Caco-2 (cell line): ENCODE measurements around the gene NDFIP2. TPM values are rescaled to one million over a fixed set of nuclear protein-coding genes. Genes with fewer than 3 reads are reported as not detected.

Experiments used
- BruUV-seq: library from RNA; stranded (reverse); fragments of 400-500 nt; replicated peaks from 2 replicates; lab custom pipeline; 2021; lab: Mats Ljungman, UMichigan
- CTCF ChIA-PET: fragments of 300-600 bp; sonication (Branson Sonifier 250); formaldehyde crosslinking; loops from one replicate; lab custom pipeline; 2022; ENCODE audit warnings: antibody characterized with exemption; lab: Charles Lee
- POLR2A ChIA-PET: fragments of 300-600 bp; sonication (Branson Sonifier 250); formaldehyde crosslinking; loops from one replicate; lab custom pipeline; 2022; ENCODE audit warnings: antibody characterized with exemption; lab: Charles Lee
- DNase-seq, 2 experiments: peaks; one replicate each; pipeline versions ENCODE4 v3.0.0 to v3.0.0-alpha.2; 2020 to 2022
- H3K27me3 ChIP-seq: replicated peaks from 2 replicates; pipeline ENCODE4 v1.6.0; 2011; ENCODE audit warnings: low read length; ENCODE audit not compliant: control insufficient read depth, insufficient read depth
- H3K36me3 ChIP-seq: 2 replicates; pipeline ENCODE4 v1.5.1; 2011; ENCODE audit warnings: low read length; ENCODE audit not compliant: control insufficient read depth, insufficient read depth
- H3K4me1 ChIP-seq: fragments of 250-450 bp; sonication (Bioruptor Pico); 2 replicates; pipeline ENCODE4 v1.5.1; 2020; ENCODE audit warnings: mild to moderate bottlenecking
- H3K4me3 ChIP-seq: 2 replicates; pipeline ENCODE4 v1.5.1; 2011; ENCODE audit warnings: low read depth, mild to moderate bottlenecking, control low read depth, low read length
- H3K9me3 ChIP-seq: fragments of 250-450 bp; sonication (Bioruptor Pico); 2 replicates; pipeline ENCODE4 v1.5.1; 2020; ENCODE audit warnings: mild to moderate bottlenecking, moderate library complexity
- H3K27ac Mint-ChIP-seq: one replicate; pipeline ENCODE4 v1.8.0; 2022; ENCODE audit warnings: mixed read lengths; ENCODE audit not compliant: unreplicated experiment
- H3K27me3 Mint-ChIP-seq: one replicate; pipeline ENCODE4 v1.8.0; 2022; ENCODE audit warnings: mixed read lengths; ENCODE audit not compliant: insufficient read depth, unreplicated experiment
- H3K36me3 Mint-ChIP-seq: one replicate; pipeline ENCODE4 v1.8.0; 2022; ENCODE audit warnings: mild to moderate bottlenecking, mixed read lengths; ENCODE audit not compliant: insufficient read depth, unreplicated experiment
- H3K4me1 Mint-ChIP-seq: one replicate; pipeline ENCODE4 v1.8.0; 2022; ENCODE audit warnings: low read depth, mixed read lengths; ENCODE audit not compliant: unreplicated experiment
- H3K4me3 Mint-ChIP-seq: one replicate; pipeline ENCODE4 v1.8.0; 2022; ENCODE audit warnings: mild to moderate bottlenecking, moderate library complexity, mixed read lengths; ENCODE audit not compliant: unreplicated experiment
- H3K9me3 Mint-ChIP-seq: one replicate; pipeline ENCODE4 v1.8.0; 2022; ENCODE audit warnings: mixed read lengths; ENCODE audit not compliant: unreplicated experiment
- CTCF ChIP-seq, 2 experiments: fragments of 200-600 bp in 1 of 2; IDR thresholded peaks; 1 replicate in 1 of 2; 2 replicates in 1 of 2; pipeline versions ENCODE4 v1.5.1 to v1.8.0; 2011 to 2022; ENCODE audit warnings: antibody characterized with exemption in 1 of 2, control low read depth in 1 of 2, inconsistent platforms in 1 of 2, low read depth in 1 of 2, low read length in 1 of 2, mild to moderate bottlenecking in 1 of 2, moderate library complexity in 1 of 2; ENCODE audit not compliant: insufficient read depth in 1 of 2, severe bottlenecking in 1 of 2, unreplicated experiment in 1 of 2
- intact Hi-C: fragments of 100-400 bp; cut with micrococcal nuclease; formaldehyde crosslinking; loops from one replicate; pipeline ENCODE4 v1.10.0; 2022; ENCODE audit not compliant: unreplicated experiment
- total RNA-seq: library from RNA; stranded (reverse); gene quantifications from 2 replicates; pipeline ENCODE4 v1.2.3, GENCODE V29; 2022

NDFIP2 gene
- total RNA-seq, 1 experiment from 2014 or later, result 61.2 TPM

GRCh38 chr13:79485014-79485811 is 4.3 kb downstream of the NDFIP2 start:
- H3K27me3 ChIP-seq, result no peaks in the 10 kb centered on the region
- H3K4me1 ChIP-seq, result peaks cover 39% of the 10 kb centered on the region
- no TSS peak for BruUV-seq
- intact Hi-C loops, result loop anchor here (1.0 to 2.0 kb wide), 3 partner anchors 21 to 79 kb away; partner anchors contain the start of gene RBM26
- Mint-ChIP-seq H3K27ac (peak overlapping the region; percentile 76), H3K27me3 (no peaks in the 10 kb centered on the region), H3K36me3 (peaks cover 15% of the 10 kb centered on the region), H3K4me1 (peaks cover 17% of the 10 kb centered on the region), H3K9me3 (no peaks in the 10 kb centered on the region), H3K4me3 (peak overlapping the region; percentile 52)
- H3K9me3 ChIP-seq, result no peaks in the 10 kb centered on the region
- POLR2A ChIA-PET, result interaction anchor here (0.6 to 1.1 kb wide), 4 partner anchors 17 to 79 kb away, joined by 3 to 7 read pairs (median 4); partner anchors contain the start of gene RBM26
- H3K4me3 ChIP-seq, result no peak overlapping the region
- no peaks in the 10 kb centered on the region for H3K36me3 ChIP-seq
- CTCF ChIA-PET, result interaction anchor here (1.4 to 1.5 kb wide), 2 partner anchors 56 to 61 kb away, joined by 3 to 12 read pairs; no protein-coding TSS in a partner anchor
- peak; percentile 78 to 82 for DNase-seq
- TF ChIP-seq CTCF (IDR thresholded peaks at IDR 0.05; ENCODE audit: insufficient read depth in 1 of 2, low read depth in 1 of 2, low read length in 1 of 2, severe bottlenecking in 1 of 2, unreplicated experiment in 1 of 2), result no peak

GRCh38 chr13:79486433-79487188 is 5.7 kb downstream of the NDFIP2 start:
- peaks cover 29% of the 10 kb centered on the region for H3K4me1 Mint-ChIP-seq
- H3K9me3 Mint-ChIP-seq, result no peaks in the 10 kb centered on the region
- TF ChIP-seq CTCF (IDR thresholded peaks at IDR 0.05; ENCODE audit: insufficient read depth in 1 of 2, low read depth in 1 of 2, low read length in 1 of 2, severe bottlenecking in 1 of 2, unreplicated experiment in 1 of 2), result no peak
- ChIA-PET CTCF (no interaction called here), POLR2A (no interaction called here)
- BruUV-seq, result no TSS peak
- H3K27ac Mint-ChIP-seq, result no peak overlapping the region
- Histone ChIP-seq H3K9me3 (no peaks in the 10 kb centered on the region), H3K4me3 (no peak overlapping the region), H3K36me3 (no peaks in the 10 kb centered on the region), H3K4me1 (peaks cover 53% of the 10 kb centered on the region), H3K27me3 (no peaks in the 10 kb centered on the region)
- H3K4me3 Mint-ChIP-seq, result no peak overlapping the region
- no peak for DNase-seq
- peaks cover 12% of the 10 kb centered on the region for H3K36me3 Mint-ChIP-seq
- H3K27me3 Mint-ChIP-seq, result no peaks in the 10 kb centered on the region
- intact Hi-C loops, result no loop called here

- BruUV-seq, result no TSS peak
- ChIA-PET POLR2A (no interaction called here), CTCF (no interaction called here)
- no peaks in the 10 kb centered on the region for H3K9me3 ChIP-seq
- H3K4me1 ChIP-seq, result peaks cover 29% of the 10 kb centered on the region
- Mint-ChIP-seq H3K9me3 (no peaks in the 10 kb centered on the region), H3K27ac (no peak overlapping the region), H3K36me3 (no peaks in the 10 kb centered on the region), H3K4me1 (peaks cover 21% of the 10 kb centered on the region), H3K4me3 (no peak overlapping the region), H3K27me3 (no peaks in the 10 kb centered on the region)
- intact Hi-C loops, result no loop called here
- no peak for TF ChIP-seq CTCF (IDR thresholded peaks at IDR 0.05; ENCODE audit: insufficient read depth in 1 of 2, low read depth in 1 of 2, low read length in 1 of 2, severe bottlenecking in 1 of 2, unreplicated experiment in 1 of 2)
- H3K4me3 ChIP-seq, result no peak overlapping the region
- no peaks in the 10 kb centered on the region for H3K36me3 ChIP-seq
- no peak for DNase-seq
- H3K27me3 ChIP-seq, result no peaks in the 10 kb centered on the region
These were observed 9.4 kb downstream of the NDFIP2 start for GRCh38 chr13:79490326-79490725.
